H9 (cell line): ENCODE measurements around the gene TMEM205. TPM values are rescaled to one million over a fixed set of nuclear protein-coding genes. Genes with fewer than 3 reads are reported as not detected.

Experiments
- DNase-seq: peaks from one replicate; pipeline ENCODE4 v3.0.0-alpha.2; 2017
- H2AFZ ChIP-seq: one replicate; pipeline ENCODE4 v1.6.1; 2013; ENCODE audit warnings: mild to moderate bottlenecking, low read length, control low read depth, moderate library complexity
- H2AK5ac ChIP-seq: 2 replicates; pipeline ENCODE4 v1.6.1; 2013; ENCODE audit warnings: low read length, control low read depth, mixed read lengths; ENCODE audit not compliant: insufficient read length
- H2BK120ac ChIP-seq: one replicate; pipeline ENCODE4 v1.6.1; 2013; ENCODE audit warnings: low read depth, mild to moderate bottlenecking, low read length, control low read depth, inconsistent platforms; ENCODE audit not compliant: poor library complexity, severe bottlenecking
- H2BK12ac ChIP-seq: 2 replicates; pipeline ENCODE4 v1.6.1; 2013; ENCODE audit warnings: low read length, control low read depth, mixed read lengths, low read depth; ENCODE audit not compliant: insufficient read length
- H2BK15ac ChIP-seq: 2 replicates; pipeline ENCODE4 v1.6.1; 2013; ENCODE audit warnings: low read depth, low read length, control low read depth
- H2BK20ac ChIP-seq: one replicate; pipeline ENCODE4 v1.6.1; 2013; ENCODE audit warnings: low read depth, mild to moderate bottlenecking, low read length, control low read depth, inconsistent platforms; ENCODE audit not compliant: poor library complexity, severe bottlenecking
- H2BK5ac ChIP-seq: 2 replicates; pipeline ENCODE4 v1.6.1; 2013; ENCODE audit warnings: low read length, control low read depth, mixed read lengths; ENCODE audit not compliant: insufficient read length
- H3K14ac ChIP-seq: 2 replicates; pipeline ENCODE4 v1.6.1; 2013; ENCODE audit warnings: low read length, control low read depth; ENCODE audit not compliant: insufficient read depth
- H3K18ac ChIP-seq: 2 replicates; pipeline ENCODE4 v1.6.1; 2013; ENCODE audit warnings: low read depth, mild to moderate bottlenecking, mixed read lengths, low read length, control low read depth; ENCODE audit not compliant: insufficient read length
- H3K23ac ChIP-seq: 2 replicates; pipeline ENCODE4 v1.6.1; 2013; ENCODE audit warnings: low read length, control low read depth, mixed read lengths, low read depth; ENCODE audit not compliant: insufficient read length
- H3K23me2 ChIP-seq: 2 replicates; pipeline ENCODE4 v1.6.1; 2013; ENCODE audit warnings: low read depth, mild to moderate bottlenecking, mixed read lengths, low read length, control low read depth; ENCODE audit not compliant: insufficient read length, poor library complexity, severe bottlenecking
- H3K27ac ChIP-seq: 2 replicates; pipeline ENCODE4 v1.5.1; 2013; ENCODE audit warnings: low read length, control low read depth, mixed read lengths, low read depth; ENCODE audit not compliant: insufficient read length
- H3K27me3 ChIP-seq: 2 replicates; pipeline ENCODE4 v1.6.1; 2013; ENCODE audit warnings: low read length, control low read depth, inconsistent platforms; ENCODE audit not compliant: insufficient read depth
- H3K4ac ChIP-seq: 2 replicates; pipeline ENCODE4 v1.6.1; 2013; ENCODE audit warnings: low read depth, mild to moderate bottlenecking, control low read depth, inconsistent platforms, low read length, moderate library complexity
- H3K4me1 ChIP-seq: 2 replicates; pipeline ENCODE4 v1.6.1; 2013; ENCODE audit warnings: low read length, control low read depth, inconsistent platforms; ENCODE audit not compliant: insufficient read depth
- H3K4me2 ChIP-seq: 2 replicates; pipeline ENCODE4 v1.6.1; 2013; ENCODE audit warnings: low read length, control low read depth, mixed read lengths; ENCODE audit not compliant: insufficient read length, insufficient read depth
- H3K56ac ChIP-seq: 2 replicates; pipeline ENCODE4 v1.6.1; 2013; ENCODE audit warnings: low read depth, mild to moderate bottlenecking, mixed read lengths, low read length, control low read depth; ENCODE audit not compliant: insufficient read length
- H3K79me1 ChIP-seq: 2 replicates; pipeline ENCODE4 v1.6.1; 2013; ENCODE audit warnings: low read depth, mild to moderate bottlenecking, moderate library complexity, low read length, control low read depth, inconsistent platforms; ENCODE audit not compliant: insufficient read depth, poor library complexity, severe bottlenecking
- H3K79me2 ChIP-seq: 2 replicates; pipeline ENCODE4 v1.6.1; 2013; ENCODE audit warnings: low read length, control low read depth, inconsistent platforms; ENCODE audit not compliant: insufficient read depth
- H3K9ac ChIP-seq: 2 replicates; pipeline ENCODE4 v1.6.1; 2013; ENCODE audit warnings: low read length, control low read depth, mixed read lengths; ENCODE audit not compliant: insufficient read length; ENCODE audit errors: extremely low read depth
- H3K9me3 ChIP-seq: one replicate; pipeline ENCODE4 v1.6.1; 2013; ENCODE audit warnings: low read depth, low read length, inconsistent platforms; ENCODE audit not compliant: control insufficient read depth
- H3T11ph ChIP-seq: one replicate; pipeline ENCODE4 v1.6.1; 2013; ENCODE audit warnings: mild to moderate bottlenecking, low read length, control low read depth, inconsistent platforms
- H4K20me1 ChIP-seq: one replicate; pipeline ENCODE4 v1.6.1; 2013; ENCODE audit not compliant: control insufficient read depth, insufficient read length, insufficient read depth
- H4K5ac ChIP-seq: 2 replicates; pipeline ENCODE4 v1.6.1; 2013; ENCODE audit warnings: low read depth, mild to moderate bottlenecking, mixed read lengths, low read length, control low read depth; ENCODE audit not compliant: insufficient read length
- H4K8ac ChIP-seq: replicated peaks from 2 replicates; pipeline ENCODE4 v1.6.1; 2013; ENCODE audit warnings: low read length, control low read depth, mixed read lengths, low read depth; ENCODE audit not compliant: insufficient read length
- H4K91ac ChIP-seq: 2 replicates; pipeline ENCODE4 v1.6.1; 2013; ENCODE audit warnings: low read depth, mild to moderate bottlenecking, moderate library complexity, mixed read lengths, low read length, control low read depth; ENCODE audit not compliant: insufficient read length
- H3K27ac Mint-ChIP-seq, 3 experiments: 2 replicates in 2 of 3; 3 replicates in 1 of 3; pipeline ENCODE4 v1.8.0; 2020 to 2021; ENCODE audit warnings: mixed read lengths in 3 of 3, mild to moderate bottlenecking in 1 of 3, moderate library complexity in 1 of 3
- H3K27me3 Mint-ChIP-seq: 2 replicates; pipeline ENCODE4 v1.8.0; 2021; ENCODE audit warnings: low read depth, mild to moderate bottlenecking, moderate library complexity, mixed read lengths
- H3K36me3 Mint-ChIP-seq, 3 experiments: 2 replicates in 2 of 3; 3 replicates in 1 of 3; pipeline ENCODE4 v1.8.0; 2020 to 2021; ENCODE audit warnings: low read depth in 3 of 3, mixed read lengths in 3 of 3; ENCODE audit not compliant: insufficient read depth in 1 of 3
- H3K4me1 Mint-ChIP-seq, 2 experiments: 2 replicates each; pipeline ENCODE4 v1.8.0; 2020; ENCODE audit warnings: mixed read lengths in 2 of 2
- H3K4me3 Mint-ChIP-seq, 2 experiments: 2 replicates in 1 of 2; 3 replicates in 1 of 2; pipeline ENCODE4 v1.8.0; 2020 to 2021; ENCODE audit warnings: mild to moderate bottlenecking in 2 of 2, mixed read lengths in 2 of 2, moderate library complexity in 1 of 2
- H3K9me3 Mint-ChIP-seq, 2 experiments: 2 replicates in 1 of 2; 3 replicates in 1 of 2; pipeline ENCODE4 v1.8.0; 2020; ENCODE audit warnings: mild to moderate bottlenecking in 2 of 2, mixed read lengths in 2 of 2, moderate library complexity in 1 of 2
- CTCF ChIP-seq: fragments of 200-600 bp; sonication (generic); conservative IDR thresholded peaks from 3 replicates; pipeline ENCODE4 v1.8.0; 2021; ENCODE audit warnings: antibody characterized with exemption, mild to moderate bottlenecking
- WGBS: extraction: QIAGEN DNeasy Blood & Tissue Kit; methylation state at CpG from one replicate; pipeline ENCODE4 v1.1.7; 2013; ENCODE audit warnings: missing lambda C conversion rate, low lambda C conversion rate, mixed read lengths; ENCODE audit not compliant: insufficient read length; ENCODE audit errors: extremely low coverage; 5-methylcytosine and 5-hydroxymethylcytosine counted together
- total RNA-seq: library from RNA; stranded (reverse); gene quantifications from 2 replicates; pipeline ENCODE4 v1.2.1, GENCODE V29; 2021

TMEM205 gene
- total RNA-seq, 1 experiment from 2014 or later, result 69.7 TPM

GRCh38 chr19:11364935-11365334 is 18.9 kb upstream of the TMEM205 start:
- H2AFZ ChIP-seq, result no peak overlapping the region
- H3T11ph ChIP-seq, result no peak overlapping the region
- no peaks in the 10 kb centered on the region for H3K9me3 ChIP-seq
- no peak overlapping the region for H4K91ac ChIP-seq
- Mint-ChIP-seq H3K9me3 (no peaks in the 10 kb centered on the region; a peak in 1 of 5 replicates), H3K36me3 (peaks cover 2 to 12% (median 5%) of the 10 kb centered on the region in 3 experiments; a peak in 6 of 7 replicates), H3K27me3 (peaks cover 13% of the 10 kb centered on the region), H3K4me1 (peaks cover 6 to 19% of the 10 kb centered on the region in 2 experiments), H3K4me3 (no peak overlapping the region), H3K27ac (no peak overlapping the region)
- H3K23ac ChIP-seq, result no peak overlapping the region
- H3K27me3 ChIP-seq, result no peaks in the 10 kb centered on the region; the same call in 1 of the 2 replicates
- no peaks in the 10 kb centered on the region for H4K20me1 ChIP-seq
- no peak overlapping the region for H3K27ac ChIP-seq
- no peak overlapping the region for H3K4ac ChIP-seq
- peaks cover 12% of the 10 kb centered on the region for H3K23me2 ChIP-seq
- no peak for DNase-seq
- no peak overlapping the region for H4K8ac ChIP-seq
- H3K4me1 ChIP-seq, result no peaks in the 10 kb centered on the region; the same call in 1 of the 2 replicates
- TF ChIP-seq CTCF, result no peak
- H3K9ac ChIP-seq, result no peak overlapping the region
- H2BK15ac ChIP-seq, result no peak overlapping the region
- H3K79me1 ChIP-seq, result no peaks in the 10 kb centered on the region
- H3K79me2 ChIP-seq, result no peaks in the 10 kb centered on the region
- H2BK120ac ChIP-seq, result no peak overlapping the region
- no peak overlapping the region for H3K14ac ChIP-seq
- H2BK12ac ChIP-seq, result no peak overlapping the region
- H3K4me2 ChIP-seq, result no peak overlapping the region
- no peak overlapping the region for H3K56ac ChIP-seq
- H3K18ac ChIP-seq, result no peak overlapping the region
- H2BK5ac ChIP-seq, result no peak overlapping the region
- no peak overlapping the region for H2AK5ac ChIP-seq
- no peak overlapping the region for H2BK20ac ChIP-seq
- no CpG with 5 or more reads among the region's 5 CpGs for WGBS
- no peak overlapping the region for H4K5ac ChIP-seq
